ENCODE results near the gene PPIF. TPM values are rescaled to one million over a fixed set of nuclear protein-coding genes. Genes with fewer than 3 reads are reported as not detected.

PPIF gene
- total and polyA plus RNA-seq, 2 of the 4 experiments (the other 2 are of a cell fraction), result 29.2 to 130 TPM

DNA sequence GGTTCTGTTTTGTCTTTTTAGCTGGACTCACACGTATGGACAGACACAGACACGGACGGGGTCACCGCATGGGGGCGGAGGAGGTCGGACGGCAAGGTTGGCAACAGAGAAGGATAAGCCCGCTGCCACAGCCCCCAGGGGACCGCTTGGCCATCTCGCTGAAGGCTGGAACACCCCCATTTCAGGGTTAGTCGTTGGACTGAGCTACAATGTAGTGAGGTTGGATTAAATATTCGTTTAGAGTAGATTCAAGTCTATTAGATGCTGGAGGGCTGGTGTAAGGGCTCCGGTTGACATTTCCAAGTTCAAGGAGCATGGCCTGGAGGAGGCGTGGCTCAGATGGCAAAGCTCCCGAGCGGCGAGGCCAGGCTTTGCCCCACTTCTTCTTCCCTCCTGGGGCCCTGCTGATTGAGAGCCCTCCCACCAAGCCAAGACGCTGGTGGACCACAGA, 35.2 kb downstream of the PPIF start:
- H3K9me3 ChIP-seq (ENCODE audit: control insufficient read depth, insufficient read depth, low read length), result no peaks in the 10 kb centered on the region
- no peaks in the 10 kb centered on the region for H3K27me3 ChIP-seq (ENCODE audit: control insufficient read depth, insufficient read depth, low read length)
- H2AFZ ChIP-seq (replicated peaks; ENCODE audit: low read length, poor library complexity), result no peak overlapping the region
- H3K9ac ChIP-seq (ENCODE audit: low read depth, low read length), result peak overlapping the region; percentile 21; the same call in 1 of the 2 replicates
- intact Hi-C loops (cut with micrococcal nuclease) (no loop called here), dilution Hi-C loops (cut with HindIII; ENCODE audit: low sequenced_read_pairs, unreplicated experiment) (no loop called here), in situ Hi-C loops (cut with MboI; ENCODE audit: low sequenced_read_pairs) (loop anchor here (25.0 kb wide), 1 partner anchor 105 kb away; no protein-coding TSS in a partner anchor)
- peak overlapping the region; percentile 46 for H2BK5ac ChIP-seq (ENCODE audit: low read depth, low read length, poor library complexity, severe bottlenecking)
- H3K14ac ChIP-seq (replicated peaks; ENCODE audit: low read depth, low read length), result peak overlapping the region; percentile 92
- no peaks in the 10 kb centered on the region for H4K20me1 ChIP-seq (ENCODE audit: insufficient read depth, low read length)
- peak overlapping the region; percentile 73 for H3K27ac ChIP-seq (ENCODE audit: insufficient read depth, low read length)
- H2BK15ac ChIP-seq (ENCODE audit: low read depth, low read length), result peak overlapping the region; percentile 49
- peaks cover 31% of the 10 kb centered on the region; the same call in 1 of the 2 replicates for H3K36me3 ChIP-seq (ENCODE audit: control insufficient read depth, insufficient read depth, low read length)
- H3K4me3 ChIP-seq (ENCODE audit: insufficient read depth, low read depth, low read length), result no peak overlapping the region
- ChIA-PET CTCF (interaction anchor here (1.2 kb wide), 1 partner anchor 86 kb away, joined by 4 read pairs; no protein-coding TSS in a partner anchor), POLR2A (ENCODE audit: unreplicated experiment) (no interaction called here)
- H3K4me2 ChIP-seq (ENCODE audit: low read depth, low read length), result no peak overlapping the region
- peak overlapping the region; percentile 96 for H2AK5ac ChIP-seq (ENCODE audit: low read depth, low read length)
- ATAC-seq (ENCODE audit: low read depth), result no peak
- H4K91ac ChIP-seq (ENCODE audit: insufficient read depth, low read depth, low read length), result peak overlapping the region; percentile 88
- peaks cover 27% of the 10 kb centered on the region for H3K4me1 ChIP-seq (ENCODE audit: control insufficient read depth, insufficient read depth, low read length)
- peak overlapping the region; percentile 4; the same call in 1 of the 2 replicates for H4K5ac ChIP-seq (ENCODE audit: low read depth, low read length)
- TF ChIP-seq CEBPB (IDR thresholded peaks at IDR 0.05; ENCODE audit: low read depth, low read length), result no peak
- TF ChIP-seq POLR2A (IDR thresholded peaks at IDR 0.05; ENCODE audit: low read depth, low read length), result no peak
- no peak for TF ChIP-seq RCOR1 (IDR thresholded peaks at IDR 0.05; ENCODE audit: insufficient replicate concordance, low read length)
- TF ChIP-seq FOS (IDR thresholded peaks at IDR 0.05; ENCODE audit: low read depth, low read length), result no peak
- TF ChIP-seq, protein P1, sequence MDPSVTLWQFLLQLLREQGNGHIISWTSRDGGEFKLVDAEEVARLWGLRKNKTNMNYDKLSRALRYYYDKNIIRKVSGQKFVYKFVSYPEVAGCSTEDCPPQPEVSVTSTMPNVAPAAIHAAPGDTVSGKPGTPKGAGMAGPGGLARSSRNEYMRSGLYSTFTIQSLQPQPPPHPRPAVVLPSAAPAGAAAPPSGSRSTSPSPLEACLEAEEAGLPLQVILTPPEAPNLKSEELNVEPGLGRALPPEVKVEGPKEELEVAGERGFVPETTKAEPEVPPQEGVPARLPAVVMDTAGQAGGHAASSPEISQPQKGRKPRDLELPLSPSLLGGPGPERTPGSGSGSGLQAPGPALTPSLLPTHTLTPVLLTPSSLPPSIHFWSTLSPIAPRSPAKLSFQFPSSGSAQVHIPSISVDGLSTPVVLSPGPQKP (IDR thresholded peaks at IDR 0.05; ENCODE audit: borderline replicate concordance, low read depth, low read length), result no peak
- TF ChIP-seq, protein P2, sequence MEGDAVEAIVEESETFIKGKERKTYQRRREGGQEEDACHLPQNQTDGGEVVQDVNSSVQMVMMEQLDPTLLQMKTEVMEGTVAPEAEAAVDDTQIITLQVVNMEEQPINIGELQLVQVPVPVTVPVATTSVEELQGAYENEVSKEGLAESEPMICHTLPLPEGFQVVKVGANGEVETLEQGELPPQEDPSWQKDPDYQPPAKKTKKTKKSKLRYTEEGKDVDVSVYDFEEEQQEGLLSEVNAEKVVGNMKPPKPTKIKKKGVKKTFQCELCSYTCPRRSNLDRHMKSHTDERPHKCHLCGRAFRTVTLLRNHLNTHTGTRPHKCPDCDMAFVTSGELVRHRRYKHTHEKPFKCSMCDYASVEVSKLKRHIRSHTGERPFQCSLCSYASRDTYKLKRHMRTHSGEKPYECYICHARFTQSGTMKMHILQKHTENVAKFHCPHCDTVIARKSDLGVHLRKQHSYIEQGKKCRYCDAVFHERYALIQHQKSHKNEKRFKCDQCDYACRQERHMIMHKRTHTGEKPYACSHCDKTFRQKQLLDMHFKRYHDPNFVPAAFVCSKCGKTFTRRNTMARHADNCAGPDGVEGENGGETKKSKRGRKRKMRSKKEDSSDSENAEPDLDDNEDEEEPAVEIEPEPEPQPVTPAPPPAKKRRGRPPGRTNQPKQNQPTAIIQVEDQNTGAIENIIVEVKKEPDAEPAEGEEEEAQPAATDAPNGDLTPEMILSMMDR (conservative IDR thresholded peaks at IDR 0.05; ENCODE audit: low read depth, low read length), result no peak
- TF ChIP-seq RFX5 (IDR thresholded peaks at IDR 0.05; ENCODE audit: low read depth, low read length), result no peak
- TF ChIP-seq CHD1 (IDR thresholded peaks at IDR 0.05; ENCODE audit: low read depth, low read length), result no peak
- TF ChIP-seq RAD21 (IDR thresholded peaks at IDR 0.05; ENCODE audit: low read length), result no peak
- TF ChIP-seq MAZ (IDR thresholded peaks at IDR 0.05; ENCODE audit: borderline replicate concordance, low read depth, low read length), result no peak
- TF ChIP-seq SMC3 (IDR thresholded peaks at IDR 0.05; ENCODE audit: low read depth, low read length), result no peak
- no peak for TF ChIP-seq BHLHE40 (IDR thresholded peaks at IDR 0.05; ENCODE audit: low read depth, low read length)
- no peak for TF ChIP-seq MAFK (IDR thresholded peaks at IDR 0.05; ENCODE audit: low read depth, low read length)
- TF ChIP-seq NFE2L2 (IDR thresholded peaks at IDR 0.05; ENCODE audit: low read depth, low read length), result no peak
- no peak for TF ChIP-seq MXI1 (IDR thresholded peaks at IDR 0.05; ENCODE audit: borderline replicate concordance, low read depth, low read length)
- TF ChIP-seq, protein P3, sequence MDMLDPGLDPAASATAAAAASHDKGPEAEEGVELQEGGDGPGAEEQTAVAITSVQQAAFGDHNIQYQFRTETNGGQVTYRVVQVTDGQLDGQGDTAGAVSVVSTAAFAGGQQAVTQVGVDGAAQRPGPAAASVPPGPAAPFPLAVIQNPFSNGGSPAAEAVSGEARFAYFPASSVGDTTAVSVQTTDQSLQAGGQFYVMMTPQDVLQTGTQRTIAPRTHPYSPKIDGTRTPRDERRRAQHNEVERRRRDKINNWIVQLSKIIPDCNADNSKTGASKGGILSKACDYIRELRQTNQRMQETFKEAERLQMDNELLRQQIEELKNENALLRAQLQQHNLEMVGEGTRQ (IDR thresholded peaks at IDR 0.05; ENCODE audit: low read depth, low read length), result no peak
- BruUV-seq (replicated peaks), result no TSS peak
- H3K18ac ChIP-seq (ENCODE audit: low read depth, low read length), result peak overlapping the region; percentile 4; the same call in 1 of the 2 replicates
- H3K9me1 ChIP-seq (ENCODE audit: insufficient read depth, low read length), result peaks cover 18% of the 10 kb centered on the region; the same call in 1 of the 2 replicates
- DNase-seq, result no peak
- peak overlapping the region; percentile 90 for H2BK20ac ChIP-seq (ENCODE audit: low read depth, low read length)
- H3K4ac ChIP-seq (ENCODE audit: low read depth, low read length), result peak overlapping the region; percentile 96
- H2AK9ac ChIP-seq (replicated peaks; ENCODE audit: low read depth, low read length, poor library complexity), result peak overlapping the region; percentile 70
- H3K23ac ChIP-seq (ENCODE audit: low read depth, low read length), result peak overlapping the region; percentile 94
- H2BK120ac ChIP-seq (ENCODE audit: low read depth, low read length), result peak overlapping the region; percentile 94
- peak overlapping the region; percentile 78 to 94 for H4K8ac ChIP-seq (ENCODE audit: low read depth in 2 of 2, low read length in 2 of 2)
- no peak overlapping the region for H3K56ac ChIP-seq (ENCODE audit: extremely low read depth, insufficient read depth, low read length)
- H3K79me1 ChIP-seq (ENCODE audit: low read depth in 1 of 2, low read length in 2 of 2), result peaks cover 3 to 21% of the 10 kb centered on the region in 2 experiments; a peak in 2 of 4 replicates
- WGBS, 2 experiments (ENCODE audit: extremely low coverage in 2 of 2, insufficient read length in 1 of 2), result 100% methylated on average over 1 of the region's 18 CpGs; no CpG with 5 or more reads in 1 of the 2 experiments
